Activated CD4-positive, alpha-beta T cell treated with anti-CD3 and anti-CD28 coated beads, Interleukin-2, amount 50 U/mL, for 4 hours (primary cell): Measurements from ENCODE around the gene GCLC.
"Not testable (repeated sequence)": the region's sequence is repeated elsewhere in the genome, so short reads cannot be mapped to it uniquely, and the experiment has no call there.

Experiments
- DNase-seq, 2 experiments: peaks; one replicate each; pipeline ENCODE4 v3.0.0-alpha.2; 2020

GCLC gene

GRCh38 chr6:53544470-53545308 is at the start of gene GCLC:
TSS of gene GCLC (minus strand) at chr6:53545101. CDS start at chr6:53544645, 456 bp downstream.
- peak; percentile 79 to 83 for DNase-seq

- no peak for DNase-seq
These were observed 49.7 kb upstream of the GCLC start for GRCh38 chr6:53594596-53594995.

- DNase-seq = no peak
These were observed 48.1 kb upstream of the GCLC start for GRCh38 chr6:53593001-53593488.

- no peak for DNase-seq
These were observed 47.0 kb upstream of the GCLC start for GRCh38 chr6:53591873-53592272.

DNA sequence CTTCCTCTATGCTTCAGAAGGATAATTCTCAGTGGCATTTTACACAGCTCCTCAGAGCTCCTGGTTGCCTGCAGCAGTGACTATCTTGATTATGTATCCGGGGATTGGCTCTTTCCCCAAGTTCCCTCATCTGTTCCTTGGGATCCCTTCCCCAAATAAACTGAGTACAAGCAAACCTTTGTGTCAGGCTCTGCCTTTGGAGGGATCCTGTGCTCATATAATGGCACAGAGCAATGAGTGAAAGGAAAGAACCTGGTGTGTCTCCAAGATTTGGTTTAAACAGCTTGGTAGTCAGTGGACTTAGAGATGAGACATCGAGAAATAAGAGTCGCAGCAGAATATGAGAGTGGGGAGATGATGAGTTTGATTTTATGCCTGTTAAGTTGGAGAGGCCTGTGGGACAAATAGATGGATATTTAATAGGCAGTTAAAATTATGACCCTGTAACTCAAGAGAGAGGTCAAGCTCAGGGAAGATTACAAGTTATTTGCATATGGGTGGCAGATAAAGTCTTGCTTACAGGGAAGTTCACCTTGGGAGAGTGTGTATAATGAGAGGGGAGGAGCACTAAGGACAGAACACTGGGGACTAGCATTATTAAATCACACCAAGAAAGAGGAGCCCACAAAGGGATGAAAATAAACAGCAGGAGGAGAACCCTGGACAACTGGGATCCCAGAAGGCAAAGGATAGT is 44.1 kb upstream of the GCLC start:
- DNase-seq = no peak

- no peak for DNase-seq
These were observed 42.4 kb upstream of the GCLC start for GRCh38 chr6:53587291-53587690.

GRCh38 chr6:53585208-53585900 is 40.5 kb upstream of the GCLC start:
- DNase-seq = no peak

- DNase-seq = no peak
These were observed 39.8 kb upstream of the GCLC start for GRCh38 chr6:53584726-53585125.

DNA sequence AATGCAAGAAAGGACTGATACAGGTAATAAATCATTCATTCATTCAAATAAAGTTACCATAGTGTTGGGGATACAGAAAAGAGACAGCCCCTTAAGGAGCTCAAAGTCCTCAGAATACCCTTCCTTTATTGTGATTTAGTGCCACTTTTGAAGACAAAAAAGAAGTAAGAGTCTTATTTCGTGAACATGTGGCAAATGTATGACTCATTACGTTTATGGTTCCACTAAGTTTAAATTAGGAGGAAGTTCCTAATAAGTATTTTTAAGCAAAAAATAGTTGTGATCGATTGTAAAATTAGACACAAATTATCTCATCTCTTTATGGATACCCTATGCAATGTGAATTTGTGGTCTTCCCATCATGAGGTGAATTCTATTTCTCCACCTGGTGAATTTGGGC is 38.5 kb upstream of the GCLC start:
- no peak for DNase-seq

GRCh38 chr6:53582963-53583362 is 38.1 kb upstream of the GCLC start:
- DNase-seq = no peak

DNA sequence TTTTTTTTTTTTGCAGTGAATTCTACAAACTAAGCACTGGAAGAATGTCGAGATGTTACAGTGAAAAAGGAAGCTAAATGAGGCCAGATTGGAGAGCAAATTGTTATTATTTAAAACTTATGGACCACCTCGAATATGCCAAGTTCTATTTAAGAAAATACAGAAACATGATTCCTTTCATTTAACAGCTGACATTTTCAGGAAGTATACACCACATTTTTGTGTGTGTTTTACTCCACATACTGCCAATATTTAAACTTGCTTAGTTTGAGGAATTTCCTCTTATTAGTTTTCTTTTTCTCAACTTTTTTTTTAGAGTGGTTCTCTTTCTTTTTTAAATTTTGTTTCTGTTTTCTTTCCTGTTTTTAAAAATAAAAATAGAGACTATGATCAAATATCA is 37.0 kb upstream of the GCLC start:
- no peak for DNase-seq

DNA sequence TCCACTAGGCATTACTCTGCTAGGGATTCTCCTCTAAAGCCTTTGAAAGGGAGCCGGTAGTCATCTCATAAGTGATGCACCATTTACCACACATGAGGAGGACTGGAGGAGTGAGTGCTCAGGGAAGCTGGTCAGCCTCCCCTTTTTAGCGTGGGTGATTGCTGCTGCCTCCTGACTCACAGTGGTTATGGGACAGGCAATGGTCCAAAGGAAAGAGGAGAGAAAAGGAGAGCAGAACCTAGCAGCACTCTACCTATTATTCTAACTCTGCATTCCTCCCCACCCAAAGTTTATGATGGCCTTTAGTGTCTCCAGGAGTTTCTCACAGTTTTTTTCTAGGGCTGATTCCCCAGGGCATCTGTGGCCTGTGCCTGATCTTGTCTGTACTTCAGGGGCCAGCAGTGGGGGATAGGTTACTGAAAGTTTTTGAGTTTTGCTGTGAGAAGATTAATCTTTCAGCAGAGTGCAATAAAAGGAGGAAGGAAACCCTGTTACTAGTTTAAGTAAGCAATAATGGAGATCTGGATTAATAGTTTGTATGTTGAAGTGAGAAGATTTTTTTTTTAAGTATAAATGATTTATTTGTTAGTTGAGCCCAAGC is 36.4 kb upstream of the GCLC start:
- DNase-seq = no peak

DNA sequence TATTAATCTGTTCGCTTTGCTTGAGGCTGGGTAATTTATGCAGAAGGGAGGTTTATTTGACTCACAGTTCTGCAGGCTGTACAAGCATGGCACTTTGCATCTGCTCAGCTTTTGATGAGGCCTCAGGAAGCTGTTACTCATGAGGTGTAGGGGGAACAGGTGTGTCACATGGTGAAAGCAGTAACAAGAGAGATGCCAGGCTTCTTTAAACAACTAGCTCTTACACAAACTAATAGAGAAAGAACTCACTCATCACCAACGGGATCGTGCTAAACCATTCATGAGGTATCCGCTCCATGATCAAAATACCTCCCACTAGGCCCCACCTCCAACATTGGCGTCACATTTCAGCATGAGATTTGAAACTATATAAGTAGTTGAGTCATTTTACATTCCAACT is 34.4 kb upstream of the GCLC start:
- DNase-seq = no peak

GRCh38 chr6:53578371-53578770 is 33.5 kb upstream of the GCLC start:
- no peak for DNase-seq

GRCh38 chr6:53573299-53573698 is 28.4 kb upstream of the GCLC start:
- DNase-seq = no peak

DNA sequence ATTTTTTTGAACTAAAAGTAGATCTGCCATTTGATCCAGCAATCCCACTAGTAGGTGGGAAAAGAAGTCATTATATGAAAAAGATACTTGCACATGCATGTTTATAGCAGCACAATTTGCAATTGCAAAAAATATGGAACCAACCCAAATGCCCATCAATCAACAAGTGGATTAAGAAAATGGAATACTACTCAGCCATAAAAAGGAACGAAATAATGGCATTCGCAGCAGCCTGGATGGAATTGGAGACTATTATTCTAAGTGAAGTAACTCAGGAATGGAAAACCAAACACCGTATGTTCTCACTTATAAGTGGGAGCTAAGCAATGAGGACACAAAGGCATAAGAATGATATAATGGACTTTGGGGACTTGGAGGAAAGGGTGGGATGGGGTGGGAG is 27.5 kb upstream of the GCLC start:
- not testable (repeated sequence) for DNase-seq

DNA sequence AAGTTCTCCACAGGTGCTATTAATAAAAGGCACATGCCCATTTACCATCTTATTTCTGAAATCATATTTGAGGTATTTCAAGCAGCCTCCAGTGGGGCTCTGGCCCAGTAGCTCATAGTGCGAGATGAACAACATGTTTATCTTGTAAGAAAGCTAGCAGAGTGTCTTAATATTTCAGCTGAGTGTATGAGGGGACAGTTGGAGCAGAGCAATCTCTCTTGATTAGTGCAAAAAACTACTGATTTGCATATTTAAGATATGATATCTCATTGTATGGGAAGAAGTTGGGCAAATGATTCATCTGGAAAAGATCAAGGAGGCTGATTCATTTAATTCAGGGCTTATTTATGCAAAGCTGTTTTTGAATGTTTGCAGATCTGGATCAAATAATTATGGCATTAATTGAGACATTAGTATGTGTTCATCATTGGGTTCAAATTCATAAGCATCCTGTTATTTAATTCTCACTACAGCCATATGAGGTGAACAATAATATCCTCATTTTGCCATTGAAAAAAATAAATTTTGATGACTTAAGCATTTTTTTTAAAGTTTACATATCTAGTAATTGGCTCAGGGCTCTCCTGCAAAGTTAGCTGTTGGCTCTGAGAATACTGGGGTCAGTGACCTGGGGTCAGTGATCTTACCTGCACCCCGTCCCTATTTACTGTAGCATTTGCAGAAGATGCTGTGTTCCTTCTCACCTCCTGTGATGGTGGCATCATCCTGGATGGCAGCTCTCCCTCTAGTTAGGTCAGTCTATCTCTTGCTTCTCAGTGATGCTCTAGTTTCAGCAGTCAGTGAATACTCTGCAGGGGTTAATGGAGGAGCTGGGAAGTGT is 24.1 kb upstream of the GCLC start:
- no peak for DNase-seq

DNA sequence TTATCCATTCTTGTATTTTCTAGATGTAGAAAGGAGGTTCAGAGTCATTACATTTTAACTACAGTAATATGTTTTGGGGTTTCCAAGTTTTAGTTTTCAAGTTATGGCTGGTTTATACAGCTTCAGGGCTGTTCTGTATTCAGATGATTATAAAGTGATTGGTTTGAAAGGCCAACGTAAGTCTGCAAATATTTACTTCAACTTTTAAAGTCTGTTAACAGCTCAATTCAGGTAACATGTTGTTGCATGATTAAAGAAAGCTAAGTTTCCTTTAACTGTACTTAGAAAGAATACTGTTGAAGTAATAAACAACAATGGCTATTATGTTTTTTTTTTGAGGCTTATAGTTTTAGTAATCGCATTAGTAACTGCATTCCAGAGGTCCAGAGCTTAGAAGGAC is 22.8 kb upstream of the GCLC start:
- no peak for DNase-seq

- no peak for DNase-seq
These were observed 21.9 kb upstream of the GCLC start for GRCh38 chr6:53566755-53567154.

- no peak for DNase-seq
These were observed 21.0 kb upstream of the GCLC start for GRCh38 chr6:53565886-53566285.

- DNase-seq = no peak
These were observed 19.6 kb upstream of the GCLC start for GRCh38 chr6:53564401-53565065.
